Measurements from ENCODE around the gene PKDCC.

Gene PKDCC

GRCh38 chr2:42099438-42100173, 51.8 kb downstream of the PKDCC start:
- POLR2A ChIA-PET = no interaction called here
- CTCF ChIA-PET = interaction anchor here (0.7 kb wide), 1 partner anchor 11 kb away, joined by 3 read pairs; no protein-coding TSS in a partner anchor
- no peak for DNase-seq (ENCODE audit: extremely low spot score)
- TF ChIP-seq L3MBTL2 (conservative IDR thresholded peaks at IDR 0.05) (no peak), FOXK2 (IDR thresholded peaks at IDR 0.05) (no peak), BHLHE40 (IDR thresholded peaks at IDR 0.05; ENCODE audit: borderline replicate concordance) (no peak), HDGF (IDR thresholded peaks at IDR 0.05; ENCODE audit: borderline replicate concordance) (no peak), NFRKB (IDR thresholded peaks at IDR 0.05) (no peak), CTBP1 (IDR thresholded peaks at IDR 0.05; ENCODE audit: borderline replicate concordance) (no peak), SUZ12 (IDR thresholded peaks at IDR 0.05) (no peak), ARNT (IDR thresholded peaks at IDR 0.05) (no peak), PKNOX1 (IDR thresholded peaks at IDR 0.05) (no peak), ELF4 (IDR thresholded peaks at IDR 0.05) (no peak), TARDBP (IDR thresholded peaks at IDR 0.05) (no peak), SP1 (IDR thresholded peaks at IDR 0.05) (no peak), FOXM1 (IDR thresholded peaks at IDR 0.05; ENCODE audit: borderline replicate concordance) (no peak), FOXA1 (IDR thresholded peaks at IDR 0.05) (no peak), LEF1 (IDR thresholded peaks at IDR 0.05; ENCODE audit: borderline replicate concordance) (no peak)

- no peak for DNase-seq (ENCODE audit: extremely low spot score)
- no peak for TF ChIP-seq PKNOX1 (IDR thresholded peaks at IDR 0.05)
- no peak for TF ChIP-seq ARNT (IDR thresholded peaks at IDR 0.05)
- TF ChIP-seq TARDBP (IDR thresholded peaks at IDR 0.05) = no peak
- TF ChIP-seq LEF1 (IDR thresholded peaks at IDR 0.05; ENCODE audit: borderline replicate concordance) = no peak
- no peak for TF ChIP-seq ELF4 (IDR thresholded peaks at IDR 0.05)
- no peak for TF ChIP-seq FOXA1 (IDR thresholded peaks at IDR 0.05)
- TF ChIP-seq BHLHE40 (IDR thresholded peaks at IDR 0.05; ENCODE audit: borderline replicate concordance) = no peak
- no peak for TF ChIP-seq NFRKB (IDR thresholded peaks at IDR 0.05)
- no peak for TF ChIP-seq L3MBTL2 (conservative IDR thresholded peaks at IDR 0.05)
- TF ChIP-seq FOXK2 (IDR thresholded peaks at IDR 0.05) = no peak
- TF ChIP-seq FOXM1 (IDR thresholded peaks at IDR 0.05; ENCODE audit: borderline replicate concordance) = no peak
- no peak for TF ChIP-seq SP1 (IDR thresholded peaks at IDR 0.05)
- TF ChIP-seq CTBP1 (IDR thresholded peaks at IDR 0.05; ENCODE audit: borderline replicate concordance) = no peak
- TF ChIP-seq ZNF384 (IDR thresholded peaks at IDR 0.05) = no peak
- TF ChIP-seq SUZ12 (IDR thresholded peaks at IDR 0.05) = no peak
- TF ChIP-seq HDGF (IDR thresholded peaks at IDR 0.05; ENCODE audit: borderline replicate concordance) = no peak
- ChIA-PET CTCF (no interaction called here), POLR2A (no interaction called here)
These were observed 52.9 kb downstream of the PKDCC start for GRCh38 chr2:42100683-42101205.

GRCh38 chr2:42101206-42102023, 53.6 kb downstream of the PKDCC start:
- ChIA-PET POLR2A (no interaction called here), CTCF (no interaction called here)
- TF ChIP-seq CTBP1 (IDR thresholded peaks at IDR 0.05; ENCODE audit: borderline replicate concordance) (no peak), LEF1 (IDR thresholded peaks at IDR 0.05; ENCODE audit: borderline replicate concordance) (no peak), ELF4 (IDR thresholded peaks at IDR 0.05) (no peak), FOXM1 (IDR thresholded peaks at IDR 0.05; ENCODE audit: borderline replicate concordance) (no peak), PKNOX1 (IDR thresholded peaks at IDR 0.05) (no peak), FOXK2 (IDR thresholded peaks at IDR 0.05) (no peak), HDGF (IDR thresholded peaks at IDR 0.05; ENCODE audit: borderline replicate concordance) (no peak)
- DNase-seq (ENCODE audit: extremely low spot score) = no peak

- no peak for DNase-seq (ENCODE audit: extremely low spot score)
- POLR2A ChIA-PET = interaction anchor here (1.0 kb wide), 1 partner anchor 40 kb away, joined by 3 read pairs; no protein-coding TSS in a partner anchor
- CTCF ChIA-PET = no interaction called here
- TF ChIP-seq CTBP1 (IDR thresholded peaks at IDR 0.05; ENCODE audit: borderline replicate concordance) = no peak
- TF ChIP-seq BHLHE40 (IDR thresholded peaks at IDR 0.05; ENCODE audit: borderline replicate concordance) = no peak
- no peak for TF ChIP-seq LEF1 (IDR thresholded peaks at IDR 0.05; ENCODE audit: borderline replicate concordance)
- no peak for TF ChIP-seq HDGF (IDR thresholded peaks at IDR 0.05; ENCODE audit: borderline replicate concordance)
- no peak for TF ChIP-seq L3MBTL2 (conservative IDR thresholded peaks at IDR 0.05)
- TF ChIP-seq NFRKB (IDR thresholded peaks at IDR 0.05) = no peak
- TF ChIP-seq SP1 (IDR thresholded peaks at IDR 0.05) = no peak
- TF ChIP-seq FOXA1 (IDR thresholded peaks at IDR 0.05) = no peak
- TF ChIP-seq FOXK2 (IDR thresholded peaks at IDR 0.05) = no peak
- TF ChIP-seq SUZ12 (IDR thresholded peaks at IDR 0.05) = no peak
- TF ChIP-seq PKNOX1 (IDR thresholded peaks at IDR 0.05) = no peak
- TF ChIP-seq ARNT (IDR thresholded peaks at IDR 0.05) = no peak
- no peak for TF ChIP-seq TARDBP (IDR thresholded peaks at IDR 0.05)
- TF ChIP-seq ZNF384 (IDR thresholded peaks at IDR 0.05) = no peak
- no peak for TF ChIP-seq ELF4 (IDR thresholded peaks at IDR 0.05)
These were observed 54.3 kb downstream of the PKDCC start for GRCh38 chr2:42102024-42102590.

Measured in HEK293T (cell line).